MM.1S (cell line): Measurements from ENCODE around the gene ITPR3.

Experiments used
- DNase-seq: peaks from one replicate; pipeline ENCODE4 v3.0.0-alpha.2; 2015
- H2AFZ ChIP-seq: fragments of 300-600 bp; sonication (generic); 2 replicates; pipeline ENCODE4 v1.6.0; 2016; ENCODE audit warnings: antibody characterized with exemption, low read length
- H3F3A ChIP-seq: fragments of 300-600 bp; sonication (generic); 2 replicates; pipeline ENCODE4 v1.6.1; 2016; ENCODE audit warnings: mild to moderate bottlenecking, antibody characterized with exemption, low read length, moderate library complexity, mixed read lengths; ENCODE audit not compliant: insufficient read depth
- H3K27ac ChIP-seq: fragments of 300-600 bp; sonication (generic); 2 replicates; pipeline ENCODE4 v1.5.1; 2016; ENCODE audit warnings: mild to moderate bottlenecking, low read length
- H3K27me3 ChIP-seq: fragments of 300-600 bp; sonication (generic); replicated peaks from 2 replicates; pipeline ENCODE4 v1.6.0; 2016; ENCODE audit warnings: low read length; ENCODE audit not compliant: insufficient read depth
- H3K36me3 ChIP-seq: fragments of 300-600 bp; sonication (generic); replicated peaks from 2 replicates; pipeline ENCODE4 v1.6.1; 2016; ENCODE audit warnings: mild to moderate bottlenecking, low read length, mixed read lengths; ENCODE audit not compliant: insufficient read depth
- H3K4me1 ChIP-seq: fragments of 300-600 bp; sonication (generic); 2 replicates; pipeline ENCODE4 v1.6.1; 2016; ENCODE audit warnings: low read length, mixed read lengths
- H3K4me2 ChIP-seq: fragments of 300-600 bp; sonication (generic); 2 replicates; pipeline ENCODE4 v1.6.0; 2016; ENCODE audit warnings: low read depth, low read length
- H3K4me3 ChIP-seq: fragments of 300-600 bp; sonication (generic); 2 replicates; pipeline ENCODE4 v1.5.1; 2016; ENCODE audit warnings: low read length, mixed read lengths
- H3K79me2 ChIP-seq: fragments of 300-600 bp; sonication (generic); 2 replicates; pipeline ENCODE4 v1.6.1; 2016; ENCODE audit warnings: mixed run types, low read length, mixed read lengths
- H3K9ac ChIP-seq: fragments of 300-600 bp; sonication (generic); 2 replicates; pipeline ENCODE4 v1.6.1; 2016; ENCODE audit warnings: low read length, mixed read lengths
- H3K9me2 ChIP-seq: fragments of 300-600 bp; sonication (generic); replicated peaks from 2 replicates; pipeline ENCODE4 v1.6.1; 2016; ENCODE audit warnings: mild to moderate bottlenecking, low read length, mixed read lengths; ENCODE audit not compliant: insufficient read depth
- H3K9me3 ChIP-seq: fragments of 300-600 bp; sonication (generic); replicated peaks from 2 replicates; pipeline ENCODE4 v1.6.1; 2016; ENCODE audit warnings: mild to moderate bottlenecking, low read length, mixed read lengths; ENCODE audit not compliant: insufficient read depth
- H4K20me1 ChIP-seq: fragments of 300-600 bp; sonication (generic); 2 replicates; pipeline ENCODE4 v1.6.1; 2016; ENCODE audit warnings: mild to moderate bottlenecking, low read length, moderate library complexity, mixed read lengths; ENCODE audit not compliant: insufficient read depth
- CTCF ChIP-seq: fragments of 300-600 bp; sonication (generic); IDR thresholded peaks from 2 replicates; pipeline ENCODE4 v1.5.1; 2016; ENCODE audit warnings: antibody characterized with exemption, low read length, mixed read lengths
- EZH2 ChIP-seq: fragments of 300-600 bp; sonication (generic); optimal IDR thresholded peaks from 2 replicates; pipeline ENCODE3; 2017; ENCODE audit warnings: low read depth, mild to moderate bottlenecking, antibody characterized with exemption, low read length, mixed read lengths
- EZH2phosphoT487 ChIP-seq: fragments of 300-600 bp; sonication (generic); IDR thresholded peaks from 2 replicates; pipeline ENCODE4 v1.6.1; 2018; ENCODE audit warnings: antibody characterized with exemption, low read length

Gene ITPR3

GRCh38 chr6:33733709-33734007 lies 112.5 kb downstream of the ITPR3 start:
- Histone ChIP-seq H3K27me3 (peaks cover 11% of the 10 kb centered on the region), H3F3A (no peaks in the 10 kb centered on the region), H3K9me2 (no peaks in the 10 kb centered on the region), H4K20me1 (no peaks in the 10 kb centered on the region), H3K4me2 (no peak overlapping the region), H3K79me2 (no peaks in the 10 kb centered on the region), H3K4me1 (no peaks in the 10 kb centered on the region), H3K9me3 (no peaks in the 10 kb centered on the region), H3K9ac (no peak overlapping the region), H3K36me3 (no peaks in the 10 kb centered on the region), H2AFZ (no peak overlapping the region), H3K27ac (no peak overlapping the region), H3K4me3 (no peak overlapping the region)
- DNase-seq = no peak
- TF ChIP-seq CTCF = no peak
- TF ChIP-seq EZH2 = no peak
- TF ChIP-seq EZH2phosphoT487 = no peak

GRCh38 chr6:33735216-33735615 lies 114.1 kb downstream of the ITPR3 start:
- no peak for DNase-seq
- H3K27me3 ChIP-seq = 0 out of 2 replicates have a peak, but pooled peaks cover 4% of the 10 kb centered on the region
- no peak overlapping the region for H3K4me3 ChIP-seq
- H3K9me2 ChIP-seq = no peaks in the 10 kb centered on the region
- H4K20me1 ChIP-seq = no peaks in the 10 kb centered on the region
- H3K4me1 ChIP-seq = no peaks in the 10 kb centered on the region
- H3K9ac ChIP-seq = no peak overlapping the region
- H3K36me3 ChIP-seq = no peaks in the 10 kb centered on the region
- no peak overlapping the region for H2AFZ ChIP-seq
- no peak overlapping the region for H3K4me2 ChIP-seq
- H3K27ac ChIP-seq = no peak overlapping the region
- H3K79me2 ChIP-seq = no peaks in the 10 kb centered on the region
- no peaks in the 10 kb centered on the region for H3F3A ChIP-seq
- TF ChIP-seq EZH2 (no peak), EZH2phosphoT487 (no peak)
- H3K9me3 ChIP-seq = no peaks in the 10 kb centered on the region

GRCh38 chr6:33737267-33738026 lies 116.3 kb downstream of the ITPR3 start:
- Histone ChIP-seq H3K9me3 (no peaks in the 10 kb centered on the region), H3K27me3 (peaks cover 4% of the 10 kb centered on the region), H3K79me2 (no peaks in the 10 kb centered on the region), H2AFZ (no peak overlapping the region), H3K36me3 (no peaks in the 10 kb centered on the region), H3F3A (no peaks in the 10 kb centered on the region), H3K4me3 (no peak overlapping the region), H3K27ac (no peak overlapping the region), H3K4me1 (no peaks in the 10 kb centered on the region), H3K9me2 (no peaks in the 10 kb centered on the region), H3K4me2 (no peak overlapping the region), H3K9ac (no peak overlapping the region), H4K20me1 (no peaks in the 10 kb centered on the region)
- DNase-seq = no peak
- TF ChIP-seq CTCF (no peak), EZH2 (no peak), EZH2phosphoT487 (no peak)

GRCh38 chr6:33738153-33738552 lies 117.0 kb downstream of the ITPR3 start:
- no peak overlapping the region for H3K27ac ChIP-seq
- no peaks in the 10 kb centered on the region for H3K4me1 ChIP-seq

More at GRCh38 chr6:33738153-33738552, 117.0 kb downstream of the ITPR3 start:
- Histone ChIP-seq H3K4me2 (no peak overlapping the region), H3K4me3 (no peak overlapping the region), H4K20me1 (no peaks in the 10 kb centered on the region), H3K9me3 (no peaks in the 10 kb centered on the region), H3K9me2 (no peaks in the 10 kb centered on the region), H3K9ac (no peak overlapping the region), H3K79me2 (no peaks in the 10 kb centered on the region), H3K27me3 (peaks cover 11% of the 10 kb centered on the region), H3F3A (no peaks in the 10 kb centered on the region), H3K36me3 (no peaks in the 10 kb centered on the region), H2AFZ (no peak overlapping the region)
- no peak for DNase-seq
- TF ChIP-seq EZH2 (no peak), CTCF (no peak), EZH2phosphoT487 (no peak)
